ENCODE data around the gene CNTN4. TPM values are rescaled to one million over a fixed set of nuclear protein-coding genes. Genes with fewer than 3 reads are reported as not detected.

CNTN4 gene
- total RNA-seq, 4 donors from 2014 or later = 47.7 to 106 (median 83.3) TPM

GRCh38 chr3:2714834-2715233 lies 616.2 kb downstream of the CNTN4 start:
- no peaks in the 10 kb centered on the region for H3K36me3 ChIP-seq
- H3K27me3 ChIP-seq = no peaks in the 10 kb centered on the region
- WGBS, 2 donors = 85 to 90% methylated on average over 5 of the region's 5 CpGs
- no peaks in the 10 kb centered on the region for H3K4me1 ChIP-seq
- no peak overlapping the region for H3K4me3 ChIP-seq
- DNase-seq (ENCODE audit: low spot score in 2 of 2) = no peak
- no peaks in the 10 kb centered on the region for H3K9me3 ChIP-seq
- no peak overlapping the region for H3K27ac ChIP-seq
- TF ChIP-seq POLR2A (IDR thresholded peaks at IDR 0.05) (no peak), CTCF (IDR thresholded peaks at IDR 0.05) (no peak), EP300 (IDR thresholded peaks at IDR 0.05) (no peak)

- Histone ChIP-seq H3K27me3 (no peaks in the 10 kb centered on the region), H3K9me3 (no peaks in the 10 kb centered on the region), H3K27ac (no peak overlapping the region), H3K4me3 (no peak overlapping the region), H3K36me3 (no peaks in the 10 kb centered on the region), H3K4me1 (peaks cover 0 to 3% (median 0%) of the 10 kb centered on the region in 4 donors)
- 65 to 68% methylated on average over 3 of the region's 3 CpGs for WGBS, 2 donors
- no peak for DNase-seq (ENCODE audit: low spot score in 2 of 2)
- no peak for TF ChIP-seq EP300 (IDR thresholded peaks at IDR 0.05)
Measured at GRCh38 chr3:2727101-2727500, 628.4 kb downstream of the CNTN4 start.

GRCh38 chr3:2727610-2728318 lies 629.1 kb downstream of the CNTN4 start:
- DNase-seq (ENCODE audit: low spot score in 2 of 2) = no peak

GRCh38 chr3:2731843-2732242 lies 633.2 kb downstream of the CNTN4 start:
- Histone ChIP-seq H3K27me3 (no peaks in the 10 kb centered on the region), H3K36me3 (no peaks in the 10 kb centered on the region), H3K9me3 (no peaks in the 10 kb centered on the region), H3K27ac (no peak overlapping the region), H3K4me3 (no peak overlapping the region), H3K4me1 (peaks cover 0 to 3% (median 0%) of the 10 kb centered on the region in 4 donors)
- no peak for DNase-seq (ENCODE audit: low spot score in 2 of 2)
- TF ChIP-seq EP300 (IDR thresholded peaks at IDR 0.05) = no peak
- no peak for TF ChIP-seq POLR2A (IDR thresholded peaks at IDR 0.05)
- no peak for TF ChIP-seq CTCF (IDR thresholded peaks at IDR 0.05)
- WGBS, 2 donors = 72 to 81% methylated on average over 2 of the region's 2 CpGs

More at GRCh38 chr3:2727610-2728318, 629.1 kb downstream of the CNTN4 start:
- H3K36me3 ChIP-seq = no peaks in the 10 kb centered on the region
- no peak for TF ChIP-seq POLR2A (IDR thresholded peaks at IDR 0.05)
- TF ChIP-seq EP300 (IDR thresholded peaks at IDR 0.05) = no peak
- no peak for TF ChIP-seq CTCF (IDR thresholded peaks at IDR 0.05)
- 63 to 70% methylated on average over 8 of the region's 8 CpGs for WGBS, 2 donors
- H3K27ac ChIP-seq = no peak overlapping the region
- no peak overlapping the region for H3K4me3 ChIP-seq
- peaks cover 0 to 3% (median 0%) of the 10 kb centered on the region in 4 donors for H3K4me1 ChIP-seq
- H3K9me3 ChIP-seq = no peaks in the 10 kb centered on the region
- no peaks in the 10 kb centered on the region for H3K27me3 ChIP-seq

GRCh38 chr3:2735392-2735894 lies 636.8 kb downstream of the CNTN4 start:
- Histone ChIP-seq H3K9me3 (no peaks in the 10 kb centered on the region), H3K27ac (no peak overlapping the region), H3K36me3 (no peaks in the 10 kb centered on the region), H3K27me3 (no peaks in the 10 kb centered on the region), H3K4me3 (no peak overlapping the region), H3K4me1 (peaks cover 0 to 3% (median 0%) of the 10 kb centered on the region in 4 donors)
- 81 to 90% methylated on average over 7 of the region's 7 CpGs for WGBS, 2 donors
- no peak for DNase-seq (ENCODE audit: low spot score in 2 of 2)
- TF ChIP-seq POLR2A (IDR thresholded peaks at IDR 0.05) (no peak), CTCF (IDR thresholded peaks at IDR 0.05) (no peak), EP300 (IDR thresholded peaks at IDR 0.05) (no peak)

Data from tibial nerve (tissue), 4 donors.